K562 (cell line): ENCODE results near the gene IRGQ. TPM values are rescaled to one million over a fixed set of nuclear protein-coding genes. Genes with fewer than 3 reads are reported as not detected.
"Not testable (repeated sequence)": the region's sequence is repeated elsewhere in the genome, so short reads cannot be mapped to it uniquely, and the experiment has no call there.

Source experiments
- ATAC-seq: fragments of 200-7000 bp; cut with Tn5 transposase; 3 replicates; pipeline ENCODE4 v1.9.1; 2020; ENCODE audit warnings: moderate library complexity
- BruUV-seq: library from RNA; stranded (reverse); fragments of 400-500 nt; replicated peaks from 2 replicates; lab custom pipeline; 2021; lab: Mats Ljungman, UMichigan
- CTCF ChIA-PET: fragments of 300-600 bp; formaldehyde crosslinking; extraction: SDS; loops from one replicate; lab custom pipeline; 2021; ENCODE audit warnings: low intra/inter-chr PET ratio; lab: Yijun Ruan, JAX
- POLR2A ChIA-PET: fragments of 300-600, 350-650 bp; sonication (Branson Sonifier 250); formaldehyde crosslinking; extraction: SDS; loops from one replicate; lab custom pipeline; 2021; ENCODE audit warnings: antibody characterized with exemption, inconsistent platforms; lab: Yijun Ruan, JAX
- DNase-seq, 4 experiments: peaks; one replicate each; pipeline versions ENCODE4 v3.0.0 to v3.0.0-alpha.2; 2011 to 2018; ENCODE audit warnings: low spot score in 3 of 4, mixed read lengths in 3 of 4; ENCODE audit errors: extremely low read depth in 1 of 4
- FAIRE-seq: peaks from 2 replicates; lab custom pipeline; 2011; peaks lifted over from hg19 to GRCh38; lab: Jason Lieb, UNC
- H2AFZ ChIP-seq: 2 replicates; pipeline ENCODE4 v1.6.0; 2011; ENCODE audit warnings: low read depth, low read length, control low read depth, inconsistent platforms
- H3K27ac ChIP-seq: fragments of 200-600 bp; 3 replicates; pipeline ENCODE4 v1.8.0; 2011; ENCODE audit warnings: low read depth, mild to moderate bottlenecking, control low read depth, inconsistent platforms, low read length, moderate library complexity, mixed read lengths; ENCODE audit errors: extremely low read depth
- H3K27me3 ChIP-seq, 2 experiments: fragments of 300-600 bp in 1 of 2; 2 replicates in 1 of 2; 3 replicates in 1 of 2; pipeline versions ENCODE4 v1.6.0 to v1.8.0; 2011; ENCODE audit warnings: inconsistent platforms in 2 of 2, low read length in 2 of 2, mild to moderate bottlenecking in 1 of 2, mixed read lengths in 1 of 2, moderate library complexity in 1 of 2; ENCODE audit not compliant: control insufficient read depth in 2 of 2, insufficient read depth in 2 of 2
- H3K36me3 ChIP-seq: fragments of 300-600 bp; 3 replicates; pipeline ENCODE4 v1.8.0; 2011; ENCODE audit warnings: mild to moderate bottlenecking, low read length, inconsistent platforms; ENCODE audit not compliant: control insufficient read depth, insufficient read depth
- H3K4me1 ChIP-seq, 2 experiments: fragments of 200-600 bp in 1 of 2; replicated peaks in 1 of 2; 2 replicates in 1 of 2; 3 replicates in 1 of 2; pipeline versions ENCODE4 v1.5.1 to v1.8.0; 2011; ENCODE audit warnings: inconsistent platforms in 2 of 2, low read length in 2 of 2, mild to moderate bottlenecking in 1 of 2, mixed read lengths in 1 of 2, moderate library complexity in 1 of 2; ENCODE audit not compliant: control insufficient read depth in 2 of 2, insufficient read depth in 2 of 2
- H3K4me2 ChIP-seq: 2 replicates; pipeline ENCODE4 v1.6.1; 2011; ENCODE audit warnings: low read length, control low read depth, inconsistent platforms, mixed read lengths; ENCODE audit not compliant: insufficient read depth
- H3K4me3 ChIP-seq: fragments of 200-600 bp; sonication (generic), shearing (Covaris generic); 2 replicates; pipeline ENCODE4 v1.5.1; 2016; ENCODE audit warnings: control low read depth, inconsistent platforms
- H3K79me2 ChIP-seq: fragments of 200-600 bp; 3 replicates; pipeline ENCODE4 v1.8.0; 2011; ENCODE audit warnings: low read length, inconsistent platforms; ENCODE audit not compliant: control insufficient read depth, insufficient read depth
- H3K9ac ChIP-seq, 2 experiments: 2 replicates each; pipeline versions ENCODE4 v1.6.0 to v1.6.1; 2011; ENCODE audit warnings: low read depth in 2 of 2, low read length in 2 of 2, control low read depth in 1 of 2, inconsistent platforms in 1 of 2, mild to moderate bottlenecking in 1 of 2, mixed read lengths in 1 of 2; ENCODE audit not compliant: insufficient read depth in 1 of 2
- H3K9me1 ChIP-seq: one replicate; pipeline ENCODE4 v1.6.0; 2011; ENCODE audit warnings: inconsistent platforms, mild to moderate bottlenecking, low read length, moderate library complexity; ENCODE audit not compliant: control insufficient read depth, insufficient read depth
- H3K9me3 ChIP-seq: replicated peaks from 2 replicates; pipeline ENCODE4 v1.5.1; 2011; ENCODE audit warnings: low read depth, low read length, inconsistent platforms; ENCODE audit not compliant: control insufficient read depth, insufficient read depth
- H4K20me1 ChIP-seq: replicated peaks from 2 replicates; pipeline ENCODE4 v1.6.1; 2011; ENCODE audit warnings: low read length, inconsistent platforms, mixed read lengths; ENCODE audit not compliant: control insufficient read depth, insufficient read depth
- TRIM24 ChIP-seq, 2 experiments: fragments of 450-650 bp; IDR thresholded peaks; 2 replicates each; pipeline ENCODE4 v1.6.1; 2016
- WGBS: fragments of 100-300 bp; shearing (Covaris generic); methylation state at CpG from one replicate; pipeline ENCODE4 v1.1.6; 2016; ENCODE audit warnings: low coverage, mixed read lengths; ENCODE audit not compliant: insufficient coverage; ENCODE audit errors: missing lambda C conversion rate; 5-methylcytosine and 5-hydroxymethylcytosine counted together
- in situ Hi-C: fragments of 300-500 bp; cut with MboI; formaldehyde crosslinking; loops from 4 replicates; pipeline ENCODE4 v1.15.0; 2018; ENCODE audit warnings: inconsistent platforms, mixed read lengths
- intact Hi-C: fragments of 100-400 bp; cut with micrococcal nuclease; formaldehyde crosslinking; loops from 2 replicates; pipeline ENCODE4 v1.14.2; 2022
- polyA plus RNA-seq, 8 experiments: library from polyadenylated mRNA; depleted of rRNA in 4 of 8; stranded (reverse) in 5 of 8; unstranded in 3 of 8; fragments of >200 nt; fragmentation: Nextera tagmentation in 2 of 8; fragmentation: Illumina TruSeq in 1 of 8; extraction: Ambion mirVana in 2 of 8; extraction: Trizol in 1 of 8; gene quantifications; 2 replicates each; pipeline versions ENCODE4 v1.2.1 to v1.2.3, GENCODE V29; 2011 to 2014; ENCODE audit warnings: inconsistent platforms in 1 of 8, missing spikeins in 1 of 8
- total RNA-seq, 7 experiments: library from RNA; depleted of rRNA in 6 of 7; stranded (reverse); fragments of >200 nt in 6 of 7; fragmentation: Illumina TruSeq in 2 of 7; extraction: Trizol in 2 of 7; gene quantifications; 2 replicates each; pipeline versions ENCODE4 v1.2.1 to v1.2.3, GENCODE V29; 2011 to 2021; ENCODE audit warnings: low replicate concordance in 1 of 7
- TF ChIP-seq, protein P1 (sequence below): fragments of 250-450 bp; sonication (Bioruptor Pico); IDR thresholded peaks from 2 replicates; pipeline ENCODE4 v1.4.0; 2020

IRGQ gene
- total and polyA plus RNA-seq, 9 of the 15 experiments (the other 6 are each of a cell fraction or from before 2014, with no cell fraction given): 3.5 to 19.2 (median 7.9) TPM

DNA sequence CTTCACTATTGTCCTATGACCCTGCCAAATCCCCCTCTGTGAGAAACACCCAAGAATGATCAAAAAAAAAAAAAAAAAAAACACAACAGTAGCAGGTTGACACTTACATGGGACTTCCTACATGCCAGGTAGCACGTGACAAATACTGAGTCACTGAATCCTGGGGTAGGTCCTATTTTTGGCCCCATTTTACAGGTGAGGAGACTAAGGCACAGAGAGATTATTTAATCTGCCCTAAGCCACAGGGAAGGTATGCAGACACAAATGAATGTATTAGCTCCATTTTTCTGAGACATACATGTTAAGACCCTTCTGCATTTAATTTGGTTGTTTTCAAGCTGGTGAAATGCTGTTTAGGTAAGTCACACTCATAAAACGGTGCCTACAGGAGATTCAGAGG lies 47.2 kb downstream of the IRGQ start (continued):
- no peak for TF ChIP-seq TRIM24 (IDR thresholded peaks at IDR 0.05)
- TF ChIP-seq, protein P1, sequence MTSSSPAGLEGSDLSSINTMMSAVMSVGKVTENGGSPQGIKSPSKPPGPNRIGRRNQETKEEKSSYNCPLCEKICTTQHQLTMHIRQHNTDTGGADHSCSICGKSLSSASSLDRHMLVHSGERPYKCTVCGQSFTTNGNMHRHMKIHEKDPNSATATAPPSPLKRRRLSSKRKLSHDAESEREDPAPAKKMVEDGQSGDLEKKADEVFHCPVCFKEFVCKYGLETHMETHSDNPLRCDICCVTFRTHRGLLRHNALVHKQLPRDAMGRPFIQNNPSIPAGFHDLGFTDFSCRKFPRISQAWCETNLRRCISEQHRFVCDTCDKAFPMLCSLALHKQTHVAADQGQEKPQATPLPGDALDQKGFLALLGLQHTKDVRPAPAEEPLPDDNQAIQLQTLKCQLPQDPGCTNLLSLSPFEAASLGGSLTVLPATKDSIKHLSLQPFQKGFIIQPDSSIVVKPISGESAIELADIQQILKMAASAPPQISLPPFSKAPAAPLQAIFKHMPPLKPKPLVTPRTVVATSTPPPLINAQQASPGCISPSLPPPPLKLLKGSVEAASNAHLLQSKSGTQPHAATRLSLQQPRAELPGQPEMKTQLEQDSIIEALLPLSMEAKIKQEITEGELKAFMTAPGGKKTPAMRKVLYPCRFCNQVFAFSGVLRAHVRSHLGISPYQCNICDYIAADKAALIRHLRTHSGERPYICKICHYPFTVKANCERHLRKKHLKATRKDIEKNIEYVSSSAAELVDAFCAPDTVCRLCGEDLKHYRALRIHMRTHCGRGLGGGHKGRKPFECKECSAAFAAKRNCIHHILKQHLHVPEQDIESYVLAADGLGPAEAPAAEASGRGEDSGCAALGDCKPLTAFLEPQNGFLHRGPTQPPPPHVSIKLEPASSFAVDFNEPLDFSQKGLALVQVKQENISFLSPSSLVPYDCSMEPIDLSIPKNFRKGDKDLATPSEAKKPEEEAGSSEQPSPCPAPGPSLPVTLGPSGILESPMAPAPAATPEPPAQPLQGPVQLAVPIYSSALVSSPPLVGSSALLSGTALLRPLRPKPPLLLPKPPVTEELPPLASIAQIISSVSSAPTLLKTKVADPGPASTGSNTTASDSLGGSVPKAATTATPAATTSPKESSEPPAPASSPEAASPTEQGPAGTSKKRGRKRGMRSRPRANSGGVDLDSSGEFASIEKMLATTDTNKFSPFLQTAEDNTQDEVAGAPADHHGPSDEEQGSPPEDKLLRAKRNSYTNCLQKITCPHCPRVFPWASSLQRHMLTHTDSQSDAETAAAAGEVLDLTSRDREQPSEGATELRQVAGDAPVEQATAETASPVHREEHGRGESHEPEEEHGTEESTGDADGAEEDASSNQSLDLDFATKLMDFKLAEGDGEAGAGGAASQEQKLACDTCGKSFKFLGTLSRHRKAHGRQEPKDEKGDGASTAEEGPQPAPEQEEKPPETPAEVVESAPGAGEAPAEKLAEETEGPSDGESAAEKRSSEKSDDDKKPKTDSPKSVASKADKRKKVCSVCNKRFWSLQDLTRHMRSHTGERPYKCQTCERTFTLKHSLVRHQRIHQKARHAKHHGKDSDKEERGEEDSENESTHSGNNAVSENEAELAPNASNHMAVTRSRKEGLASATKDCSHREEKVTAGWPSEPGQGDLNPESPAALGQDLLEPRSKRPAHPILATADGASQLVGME (CRISPR knock-in tag): no peak

DNA sequence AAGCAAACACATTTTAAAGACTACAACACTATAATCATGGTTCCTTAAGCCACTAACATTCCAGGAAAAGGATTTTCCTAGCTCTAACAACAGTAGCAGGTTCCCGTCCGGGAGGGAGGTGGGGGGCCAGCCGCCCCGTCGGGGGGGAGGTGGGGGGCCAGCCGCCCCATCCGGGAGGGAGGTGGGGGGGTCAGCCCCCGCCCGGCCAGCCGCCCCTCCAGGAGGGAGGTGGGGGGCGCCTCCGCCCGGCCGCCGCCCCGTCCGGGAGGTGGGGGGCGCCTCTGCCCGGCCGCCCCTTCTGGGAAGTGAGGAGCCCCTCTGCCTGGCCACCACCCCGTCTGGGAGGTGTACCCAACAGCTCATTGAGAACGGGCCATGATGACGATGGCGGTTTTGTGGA lies 48.0 kb downstream of the IRGQ start:
- H3K27me3 ChIP-seq, H3K9ac ChIP-seq, H4K20me1 ChIP-seq, BruUV-seq, intact Hi-C loops, POLR2A ChIA-PET, H3K27ac ChIP-seq, FAIRE-seq, ATAC-seq, H3K9me1 ChIP-seq, H3K79me2 ChIP-seq, H3K9me3 ChIP-seq, DNase-seq, H2AFZ ChIP-seq, CTCF ChIA-PET, H3K4me2 ChIP-seq, H3K4me1 ChIP-seq, H3K4me3 ChIP-seq, in situ Hi-C loops: not testable (repeated sequence)
- WGBS: 72% methylated on average over 2 of the region's 24 CpGs
- H3K36me3 ChIP-seq: peaks cover 55% of the 10 kb centered on the region; the same call in 2 of the 3 replicates
